ENCODE data around the gene SIN3B. TPM values are rescaled to one million over a fixed set of nuclear protein-coding genes. Genes with fewer than 3 reads are reported as not detected.

The SIN3B gene
- total and polyA plus RNA-seq, 2 of the 13 experiments (the other 11 are each of a cell fraction or from before 2014, with no cell fraction given): 12.9 to 25.7 TPM

GRCh38 chr19:16868423-16869130 lies 39.4 kb downstream of the SIN3B start:
- no peaks in the 10 kb centered on the region for H3K4me1 ChIP-seq (ENCODE audit: insufficient read depth, low read length)
- no peak overlapping the region for H3K9ac ChIP-seq (ENCODE audit: insufficient read depth, low read depth, low read length)
- no peaks in the 10 kb centered on the region for H4K20me1 ChIP-seq (ENCODE audit: insufficient read depth, low read length)
- 97% methylated on average over 13 of the region's 20 CpGs for WGBS (ENCODE audit: low lambda C conversion rate)
- TF ChIP-seq, protein P1, sequence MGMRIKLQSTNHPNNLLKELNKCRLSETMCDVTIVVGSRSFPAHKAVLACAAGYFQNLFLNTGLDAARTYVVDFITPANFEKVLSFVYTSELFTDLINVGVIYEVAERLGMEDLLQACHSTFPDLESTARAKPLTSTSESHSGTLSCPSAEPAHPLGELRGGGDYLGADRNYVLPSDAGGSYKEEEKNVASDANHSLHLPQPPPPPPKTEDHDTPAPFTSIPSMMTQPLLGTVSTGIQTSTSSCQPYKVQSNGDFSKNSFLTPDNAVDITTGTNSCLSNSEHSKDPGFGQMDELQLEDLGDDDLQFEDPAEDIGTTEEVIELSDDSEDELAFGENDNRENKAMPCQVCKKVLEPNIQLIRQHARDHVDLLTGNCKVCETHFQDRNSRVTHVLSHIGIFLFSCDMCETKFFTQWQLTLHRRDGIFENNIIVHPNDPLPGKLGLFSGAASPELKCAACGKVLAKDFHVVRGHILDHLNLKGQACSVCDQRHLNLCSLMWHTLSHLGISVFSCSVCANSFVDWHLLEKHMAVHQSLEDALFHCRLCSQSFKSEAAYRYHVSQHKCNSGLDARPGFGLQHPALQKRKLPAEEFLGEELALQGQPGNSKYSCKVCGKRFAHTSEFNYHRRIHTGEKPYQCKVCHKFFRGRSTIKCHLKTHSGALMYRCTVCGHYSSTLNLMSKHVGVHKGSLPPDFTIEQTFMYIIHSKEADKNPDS (CRISPR knock-in tag; IDR thresholded peaks at IDR 0.05): no peak
- TF ChIP-seq AGO2 (optimal IDR thresholded peaks at IDR 0.05; ENCODE audit: low read depth, low read length) (peak; percentile 17), ZNF709 (CRISPR knock-in tag; IDR thresholded peaks at IDR 0.05) (no peak)
- H3K9me3 ChIP-seq (ENCODE audit: low read length): no peaks in the 10 kb centered on the region
- no peak overlapping the region for H3K4me2 ChIP-seq (ENCODE audit: low read depth, low read length)
- no peak overlapping the region for H2AFZ ChIP-seq (ENCODE audit: low read length)
- no peak overlapping the region for H3K27ac ChIP-seq (ENCODE audit: extremely low read length, insufficient read depth, low read length)
- intact Hi-C loops (cut with micrococcal nuclease; ENCODE audit: unreplicated experiment): no loop called here
- FAIRE-seq (no peak), DNase-seq (ENCODE audit: low spot score) (no peak), ATAC-seq (no peak)
- H3K4me3 ChIP-seq (replicated peaks in 1 of 3; ENCODE audit: insufficient read depth in 1 of 3, low read depth in 2 of 3, low read length in 3 of 3): no peak overlapping the region
- in situ Hi-C loops (cut with HindIII; ENCODE audit: extremely low pct_ligation_motif_present, low pct_unique_long_range_greater_than_20kb): no loop called here
- POLR2A ChIA-PET: no interaction called here
- BruUV-seq (replicated peaks): no TSS peak
- CTCF ChIA-PET (ENCODE audit: low intra/inter-chr PET ratio, low total read pairs): no interaction called here
- no peaks in the 10 kb centered on the region for H3K79me2 ChIP-seq (ENCODE audit: insufficient read depth, low read length)
- no peaks in the 10 kb centered on the region for H3K27me3 ChIP-seq (ENCODE audit: control insufficient read depth in 1 of 2, insufficient read depth in 2 of 2, low read length in 2 of 2)
- H3K36me3 ChIP-seq (replicated peaks in 1 of 2; ENCODE audit: control insufficient read depth in 1 of 2, insufficient read depth in 2 of 2, low read length in 2 of 2): peaks cover 22 to 66% of the 10 kb centered on the region in 2 experiments; a peak in 4 of 5 replicates

- 96% methylated on average over 9 of the region's 30 CpGs for WGBS (ENCODE audit: low lambda C conversion rate)
- H3K36me3 ChIP-seq (replicated peaks in 1 of 2; ENCODE audit: control insufficient read depth in 1 of 2, insufficient read depth in 2 of 2, low read length in 2 of 2): peaks cover 20 to 65% of the 10 kb centered on the region in 2 experiments; a peak in 4 of 5 replicates
- no peak overlapping the region for H2AFZ ChIP-seq (ENCODE audit: low read length)
- H3K4me3 ChIP-seq (replicated peaks in 1 of 3; ENCODE audit: insufficient read depth in 1 of 3, low read depth in 2 of 3, low read length in 3 of 3): no peak overlapping the region
- BruUV-seq (replicated peaks): no TSS peak
- no peak for ATAC-seq
- ChIA-PET CTCF (ENCODE audit: low intra/inter-chr PET ratio, low total read pairs) (no interaction called here), POLR2A (interaction anchor here (0.7 kb wide), 1 partner anchor 16 kb away, joined by 3 read pairs; no protein-coding TSS in a partner anchor)
- H3K27ac ChIP-seq (ENCODE audit: extremely low read length, insufficient read depth, low read length): no peak overlapping the region
- FAIRE-seq: no peak
- no peaks in the 10 kb centered on the region for H3K4me1 ChIP-seq (ENCODE audit: insufficient read depth, low read length)
- no peaks in the 10 kb centered on the region for H3K27me3 ChIP-seq (ENCODE audit: control insufficient read depth in 1 of 2, insufficient read depth in 2 of 2, low read length in 2 of 2)
- H3K9ac ChIP-seq (ENCODE audit: insufficient read depth, low read depth, low read length): no peak overlapping the region
- peaks cover 5% of the 10 kb centered on the region for H3K79me2 ChIP-seq (ENCODE audit: insufficient read depth, low read length)
- H3K4me2 ChIP-seq (ENCODE audit: low read depth, low read length): no peak overlapping the region
- DNase-seq (ENCODE audit: low spot score): no peak
- in situ Hi-C loops (cut with HindIII; ENCODE audit: extremely low pct_ligation_motif_present, low pct_unique_long_range_greater_than_20kb): no loop called here
- intact Hi-C loops (cut with micrococcal nuclease; ENCODE audit: unreplicated experiment): no loop called here
- no peaks in the 10 kb centered on the region for H4K20me1 ChIP-seq (ENCODE audit: insufficient read depth, low read length)
- H3K9me3 ChIP-seq (ENCODE audit: low read length): no peaks in the 10 kb centered on the region
- TF ChIP-seq ZNF281 (CRISPR knock-in tag; IDR thresholded peaks at IDR 0.05; ENCODE audit: borderline replicate concordance) (no peak), MEF2D (CRISPR knock-in tag; IDR thresholded peaks at IDR 0.05) (no peak), GTF3A (CRISPR knock-in tag; conservative IDR thresholded peaks at IDR 0.05) (no peak), IKZF5 (CRISPR knock-in tag; IDR thresholded peaks at IDR 0.05) (no peak)
- TF ChIP-seq, protein P2, sequence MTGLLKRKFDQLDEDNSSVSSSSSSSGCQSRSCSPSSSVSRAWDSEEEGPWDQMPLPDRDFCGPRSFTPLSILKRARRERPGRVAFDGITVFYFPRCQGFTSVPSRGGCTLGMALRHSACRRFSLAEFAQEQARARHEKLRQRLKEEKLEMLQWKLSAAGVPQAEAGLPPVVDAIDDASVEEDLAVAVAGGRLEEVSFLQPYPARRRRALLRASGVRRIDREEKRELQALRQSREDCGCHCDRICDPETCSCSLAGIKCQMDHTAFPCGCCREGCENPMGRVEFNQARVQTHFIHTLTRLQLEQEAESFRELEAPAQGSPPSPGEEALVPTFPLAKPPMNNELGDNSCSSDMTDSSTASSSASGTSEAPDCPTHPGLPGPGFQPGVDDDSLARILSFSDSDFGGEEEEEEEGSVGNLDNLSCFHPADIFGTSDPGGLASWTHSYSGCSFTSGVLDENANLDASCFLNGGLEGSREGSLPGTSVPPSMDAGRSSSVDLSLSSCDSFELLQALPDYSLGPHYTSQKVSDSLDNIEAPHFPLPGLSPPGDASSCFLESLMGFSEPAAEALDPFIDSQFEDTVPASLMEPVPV (CRISPR knock-in tag; IDR thresholded peaks at IDR 0.05): no peak
Measured at GRCh38 chr19:16869331-16869972, 40.3 kb downstream of the SIN3B start.
